IPS-15b (cell line): Measurements from ENCODE around the gene ADO.
A peak's percentile ranks its signal among the peaks of the same experiment; 100 is the strongest.

Experiments
- H3K27me3 ChIP-seq: one replicate; pipeline ENCODE4 v1.6.1; 2013; ENCODE audit warnings: low read length; ENCODE audit not compliant: control insufficient read depth, insufficient read depth
- H3K36me3 ChIP-seq: one replicate; pipeline ENCODE4 v1.6.1; 2013; ENCODE audit warnings: low read length; ENCODE audit not compliant: control insufficient read depth, insufficient read depth
- H3K4me1 ChIP-seq: one replicate; pipeline ENCODE4 v1.6.1; 2013; ENCODE audit warnings: mild to moderate bottlenecking, low read length; ENCODE audit not compliant: control insufficient read depth, insufficient read depth
- H3K4me3 ChIP-seq: one replicate; pipeline ENCODE4 v1.5.1; 2013; ENCODE audit warnings: low read depth, low read length
- H3K9ac ChIP-seq: one replicate; pipeline ENCODE4 v1.6.1; 2013; ENCODE audit warnings: low read depth, mild to moderate bottlenecking, low read length
- H3K9me3 ChIP-seq: one replicate; pipeline ENCODE4 v1.6.1; 2013; ENCODE audit warnings: mild to moderate bottlenecking, low read length; ENCODE audit not compliant: control insufficient read depth, insufficient read depth

ADO gene

GRCh38 chr10:62795762-62796161, 8.8 kb upstream of the ADO start:
- no peaks in the 10 kb centered on the region for H3K27me3 ChIP-seq
- H3K4me1 ChIP-seq = no peaks in the 10 kb centered on the region
- no peaks in the 10 kb centered on the region for H3K36me3 ChIP-seq
- H3K4me3 ChIP-seq = no peak overlapping the region
- no peaks in the 10 kb centered on the region for H3K9me3 ChIP-seq
- no peak overlapping the region for H3K9ac ChIP-seq

DNA sequence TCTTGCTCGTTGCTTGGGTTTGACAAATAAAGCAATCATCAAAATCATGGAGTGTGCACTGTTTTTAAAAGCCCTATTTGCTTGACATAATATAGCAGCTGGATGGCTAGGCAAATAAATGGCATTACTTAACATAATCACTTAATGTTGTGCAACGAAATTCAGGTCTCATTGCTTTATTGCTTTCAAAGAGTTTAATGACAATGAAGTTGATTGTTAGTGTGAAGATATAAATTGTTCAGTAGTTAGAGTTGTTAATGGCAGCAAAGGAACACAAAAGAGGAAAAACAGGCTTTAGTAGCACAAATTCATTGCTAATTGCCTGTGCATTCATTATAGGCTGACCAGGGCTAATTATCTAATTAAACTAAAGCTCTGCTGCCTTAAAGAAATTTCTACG, 7.6 kb upstream of the ADO start:
- Histone ChIP-seq H3K4me3 (no peak overlapping the region), H3K9ac (no peak overlapping the region), H3K36me3 (no peaks in the 10 kb centered on the region), H3K4me1 (no peaks in the 10 kb centered on the region), H3K9me3 (no peaks in the 10 kb centered on the region), H3K27me3 (no peaks in the 10 kb centered on the region)

GRCh38 chr10:62801871-62802270, 2.6 kb upstream of the ADO start:
- Histone ChIP-seq H3K36me3 (no peaks in the 10 kb centered on the region), H3K4me3 (no peak overlapping the region)

DNA sequence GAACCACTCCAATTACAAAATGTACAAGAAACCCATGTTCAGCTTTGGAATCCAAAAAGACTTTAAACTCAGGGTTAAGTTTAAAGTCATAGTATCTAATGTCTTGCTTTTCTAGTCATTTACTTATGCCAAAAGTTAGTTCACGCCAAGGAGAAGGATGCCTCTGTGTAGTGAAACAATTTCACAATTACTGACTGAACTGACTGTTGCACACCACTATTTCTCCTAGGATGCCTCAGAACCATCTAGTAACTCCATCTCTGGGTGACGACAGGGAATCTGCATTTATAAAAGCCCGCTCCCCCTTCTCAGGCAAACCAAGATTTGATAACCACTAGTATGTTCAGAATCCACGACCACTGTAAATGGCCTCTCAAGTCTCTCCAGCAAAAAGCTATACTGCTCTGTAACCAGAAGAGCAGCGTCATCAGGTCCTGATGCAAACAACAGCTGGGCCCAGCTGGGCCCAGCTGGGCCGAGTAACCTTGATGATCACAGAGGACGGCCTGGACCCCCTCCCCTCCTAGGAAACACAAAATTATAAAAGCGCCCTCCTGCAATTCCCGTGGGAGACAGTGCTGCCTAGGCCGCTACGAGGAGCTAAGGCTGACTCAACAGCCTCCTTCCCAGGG, 680 bp upstream of the ADO start:
- H3K9me3 ChIP-seq = no peaks in the 10 kb centered on the region
- H3K4me3 ChIP-seq = peak overlapping the region; percentile 93
- H3K9ac ChIP-seq = peak overlapping the region; percentile 49
- peaks cover 15% of the 10 kb centered on the region for H3K4me1 ChIP-seq
- no peaks in the 10 kb centered on the region for H3K27me3 ChIP-seq
- H3K36me3 ChIP-seq = no peaks in the 10 kb centered on the region

More at GRCh38 chr10:62801871-62802270, 2.6 kb upstream of the ADO start:
- Histone ChIP-seq H3K4me1 (peaks cover 10% of the 10 kb centered on the region), H3K9me3 (no peaks in the 10 kb centered on the region), H3K9ac (no peak overlapping the region), H3K27me3 (no peaks in the 10 kb centered on the region)

DNA sequence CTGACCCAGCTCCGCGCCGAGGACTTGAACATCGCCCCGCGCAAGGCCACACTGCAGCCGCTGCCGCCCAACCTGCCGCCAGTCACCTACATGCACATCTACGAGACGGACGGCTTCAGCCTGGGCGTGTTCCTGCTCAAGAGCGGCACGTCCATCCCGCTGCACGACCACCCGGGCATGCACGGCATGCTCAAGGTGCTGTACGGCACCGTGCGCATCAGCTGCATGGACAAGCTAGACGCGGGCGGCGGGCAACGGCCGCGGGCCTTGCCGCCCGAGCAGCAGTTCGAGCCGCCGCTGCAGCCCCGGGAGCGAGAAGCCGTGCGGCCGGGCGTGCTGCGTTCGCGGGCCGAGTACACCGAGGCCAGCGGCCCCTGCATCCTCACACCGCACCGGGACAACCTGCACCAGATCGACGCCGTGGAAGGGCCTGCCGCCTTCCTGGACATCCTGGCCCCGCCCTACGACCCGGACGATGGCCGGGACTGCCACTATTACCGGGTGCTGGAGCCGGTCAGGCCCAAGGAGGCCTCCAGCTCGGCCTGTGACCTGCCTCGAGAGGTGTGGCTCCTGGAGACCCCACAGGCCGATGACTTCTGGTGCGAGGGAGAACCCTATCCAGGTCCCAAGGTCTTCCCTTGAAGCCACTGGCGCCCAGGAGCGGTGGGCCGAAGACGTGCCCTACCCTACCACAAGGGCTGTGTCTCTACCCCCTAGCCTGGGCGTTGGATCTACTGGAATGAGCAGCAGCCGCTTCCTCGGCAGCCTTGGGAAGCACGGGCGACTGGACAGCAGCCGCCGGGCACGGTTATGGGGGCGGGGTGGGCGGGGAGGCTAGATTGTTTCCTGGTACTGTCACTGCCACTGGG, 945 bp downstream of the ADO start:
- H3K36me3 ChIP-seq = no peaks in the 10 kb centered on the region
- peak overlapping the region; percentile 74 for H3K9ac ChIP-seq
- H3K4me3 ChIP-seq = peak overlapping the region; percentile 93
- peaks cover 15% of the 10 kb centered on the region for H3K4me1 ChIP-seq
- no peaks in the 10 kb centered on the region for H3K9me3 ChIP-seq
- H3K27me3 ChIP-seq = no peaks in the 10 kb centered on the region

DNA sequence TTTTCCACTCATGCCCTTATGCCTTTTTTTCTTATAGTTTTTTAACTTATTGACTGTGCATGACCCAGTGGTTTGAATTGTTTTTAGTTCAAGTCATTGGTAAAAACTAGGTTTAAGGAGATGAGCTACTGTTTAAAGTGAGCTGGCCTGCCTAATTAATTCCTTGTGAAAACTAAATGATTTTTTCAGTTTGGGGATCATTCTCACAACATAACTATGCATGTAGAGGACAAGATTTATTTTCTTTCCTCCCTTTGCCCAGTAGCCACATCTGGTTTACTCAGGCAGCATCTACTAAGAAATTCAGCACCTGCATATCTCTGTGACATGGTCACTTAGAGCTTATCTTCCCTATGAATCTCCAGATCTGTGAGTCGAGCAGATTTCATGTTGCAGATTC, 1.7 kb downstream of the ADO start:
- peak overlapping the region; percentile 93 for H3K4me3 ChIP-seq
- H3K4me1 ChIP-seq = peaks cover 15% of the 10 kb centered on the region
- no peaks in the 10 kb centered on the region for H3K27me3 ChIP-seq
- no peak overlapping the region for H3K9ac ChIP-seq
- no peaks in the 10 kb centered on the region for H3K9me3 ChIP-seq
- H3K36me3 ChIP-seq = no peaks in the 10 kb centered on the region

DNA sequence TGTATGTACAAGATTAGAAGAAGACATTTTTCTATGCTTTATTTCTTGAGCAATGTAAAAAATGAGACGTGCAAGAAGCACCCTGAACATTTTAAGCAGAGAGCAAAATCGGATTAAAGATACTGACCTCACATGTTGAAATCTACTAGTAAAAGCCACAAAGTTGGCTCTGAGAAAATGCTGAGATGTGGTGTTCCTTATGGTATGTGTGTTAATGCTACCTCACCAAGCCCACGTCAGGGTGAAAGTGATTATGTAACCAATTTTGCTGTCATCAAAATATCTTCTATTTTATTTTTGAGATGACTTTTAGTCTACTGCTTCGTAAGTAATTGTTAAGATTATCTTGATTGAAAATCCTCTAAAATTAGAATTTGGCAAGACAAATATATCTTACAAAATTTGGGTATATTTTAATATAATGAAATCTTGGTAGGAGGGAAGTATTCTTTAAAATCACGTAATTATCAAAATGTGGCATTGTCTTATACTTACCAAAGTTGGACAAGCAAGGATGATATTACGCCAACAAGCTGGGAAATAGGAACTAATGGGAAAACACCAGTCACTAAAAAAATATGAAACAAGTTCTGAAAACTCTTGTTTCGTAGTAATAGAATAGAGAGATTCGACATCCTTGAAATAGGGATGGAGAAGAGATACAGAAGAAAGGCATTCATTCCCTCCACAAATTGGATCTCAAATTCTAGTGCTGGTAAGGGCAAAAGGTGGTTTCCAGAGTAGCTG, 5.8 kb downstream of the ADO start:
- Histone ChIP-seq H3K9me3 (no peaks in the 10 kb centered on the region), H3K27me3 (peaks cover 25% of the 10 kb centered on the region), H3K4me3 (no peak overlapping the region), H3K9ac (no peak overlapping the region), H3K36me3 (no peaks in the 10 kb centered on the region), H3K4me1 (peaks cover 6% of the 10 kb centered on the region)

DNA sequence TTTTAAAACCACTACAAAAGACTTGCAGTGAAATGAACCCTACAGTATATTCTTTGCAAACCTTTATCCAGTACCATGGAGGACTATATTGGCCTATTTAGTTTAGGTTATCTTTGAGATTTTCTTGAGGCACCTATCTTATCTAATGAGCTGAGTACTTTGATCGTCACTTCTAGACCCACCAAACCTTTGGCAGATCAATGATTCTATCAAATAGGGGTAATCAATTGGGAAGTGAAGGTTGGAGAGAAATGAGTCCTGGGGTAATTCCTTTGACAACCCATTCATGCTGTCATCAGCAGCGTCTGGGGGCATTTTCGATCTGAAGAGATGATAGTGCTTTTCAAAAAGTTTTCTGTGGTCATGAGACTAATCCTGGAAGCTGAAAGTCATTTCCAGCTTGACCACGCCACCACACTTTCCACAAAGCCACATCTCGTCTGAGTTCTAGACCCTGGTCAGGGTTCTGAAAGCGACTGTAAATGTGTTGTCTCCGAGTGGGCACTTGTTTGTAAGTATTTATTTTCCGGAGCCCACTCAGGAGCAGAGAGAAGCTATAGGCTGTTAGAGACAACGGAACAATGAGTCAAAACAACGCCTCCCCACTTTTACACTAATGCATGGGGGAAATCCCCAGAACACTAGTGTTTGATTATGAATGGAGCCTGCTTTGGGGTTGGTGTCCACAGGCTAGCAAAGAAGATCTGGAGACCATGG, 6.8 kb downstream of the ADO start:
- no peak overlapping the region for H3K9ac ChIP-seq
- no peak overlapping the region for H3K4me3 ChIP-seq
- no peaks in the 10 kb centered on the region for H3K36me3 ChIP-seq
- no peaks in the 10 kb centered on the region for H3K9me3 ChIP-seq
- H3K4me1 ChIP-seq = peaks cover 6% of the 10 kb centered on the region
- H3K27me3 ChIP-seq = peaks cover 33% of the 10 kb centered on the region

GRCh38 chr10:62812672-62813439, 8.3 kb downstream of the ADO start:
- Histone ChIP-seq H3K9me3 (no peaks in the 10 kb centered on the region), H3K36me3 (no peaks in the 10 kb centered on the region), H3K4me3 (no peak overlapping the region), H3K9ac (no peak overlapping the region), H3K4me1 (no peaks in the 10 kb centered on the region), H3K27me3 (peaks cover 40% of the 10 kb centered on the region)

GRCh38 chr10:62813453-62813852, 8.9 kb downstream of the ADO start:
- Histone ChIP-seq H3K4me3 (no peak overlapping the region), H3K9me3 (no peaks in the 10 kb centered on the region), H3K9ac (no peak overlapping the region), H3K4me1 (no peaks in the 10 kb centered on the region), H3K27me3 (peaks cover 44% of the 10 kb centered on the region), H3K36me3 (no peaks in the 10 kb centered on the region)

GRCh38 chr10:62813981-62814380, 9.5 kb downstream of the ADO start:
- peaks cover 45% of the 10 kb centered on the region for H3K27me3 ChIP-seq
- no peak overlapping the region for H3K9ac ChIP-seq
- H3K36me3 ChIP-seq = no peaks in the 10 kb centered on the region
- no peaks in the 10 kb centered on the region for H3K4me1 ChIP-seq
- H3K4me3 ChIP-seq = peak overlapping the region; percentile 43
- H3K9me3 ChIP-seq = no peaks in the 10 kb centered on the region
